PC-3 (cell line): Measurements from ENCODE around the gene TMEM255B. TPM values are rescaled to one million over a fixed set of nuclear protein-coding genes. Genes with fewer than 3 reads are reported as not detected.
A peak's percentile ranks its signal among the peaks of the same experiment; 100 is the strongest.

Experiments used
- ATAC-seq: fragments of 200-7000 bp; cut with Tn5 transposase; 2 replicates; pipeline ENCODE4 v1.9.1; 2020; ENCODE audit warnings: mild to moderate bottlenecking, moderate library complexity
- BruUV-seq: library from RNA; stranded (reverse); fragments of 400-500 nt; replicated peaks from 2 replicates; lab custom pipeline; 2021; lab: Mats Ljungman, UMichigan
- CTCF ChIA-PET: fragments of 300-600 bp; sonication (Branson Sonifier 250); formaldehyde crosslinking; loops from one replicate; lab custom pipeline; 2022; ENCODE audit warnings: antibody characterized with exemption; lab: Charles Lee
- POLR2A ChIA-PET: fragments of 300-600 bp; sonication (Branson Sonifier 250); formaldehyde crosslinking; loops from one replicate; lab custom pipeline; 2022; ENCODE audit warnings: antibody characterized with exemption; ENCODE audit not compliant: unreplicated experiment; lab: Charles Lee
- DNase-seq: peaks from one replicate; pipeline ENCODE4 v3.0.0-alpha.2; 2015
- H2AFZ ChIP-seq: fragments of 300-600 bp; sonication (generic); 2 replicates; pipeline ENCODE4 v1.6.0; 2016; ENCODE audit warnings: antibody characterized with exemption, low read length
- H3F3A ChIP-seq: fragments of 300-600 bp; sonication (generic); one replicate; pipeline ENCODE4 v1.6.0; 2017; ENCODE audit warnings: antibody characterized with exemption, low read length, control low read depth, mild to moderate bottlenecking; ENCODE audit not compliant: unreplicated experiment
- H3K27ac ChIP-seq: fragments of 300-600 bp; sonication (generic); 2 replicates; pipeline ENCODE4 v1.5.1; 2016; ENCODE audit warnings: mild to moderate bottlenecking, low read length
- H3K27me3 ChIP-seq: fragments of 300-600 bp; sonication (generic); 2 replicates; pipeline ENCODE4 v1.6.1; 2016; ENCODE audit warnings: low read length, mixed read lengths
- H3K36me3 ChIP-seq: fragments of 300-600 bp; sonication (generic); 2 replicates; pipeline ENCODE4 v1.6.1; 2016; ENCODE audit warnings: low read depth, mixed run types, low read length, mixed read lengths
- H3K4me1 ChIP-seq: fragments of 300-600 bp; sonication (generic); 2 replicates; pipeline ENCODE4 v1.5.1; 2016; ENCODE audit warnings: low read length; ENCODE audit not compliant: insufficient read depth
- H3K4me2 ChIP-seq: fragments of 300-600 bp; sonication (generic); 2 replicates; pipeline ENCODE4 v1.6.0; 2016; ENCODE audit warnings: low read length
- H3K4me3 ChIP-seq: fragments of 300-600 bp; sonication (generic); 2 replicates; pipeline ENCODE4 v1.5.1; 2016; ENCODE audit warnings: mild to moderate bottlenecking, low read length, mixed read lengths
- H3K79me2 ChIP-seq: fragments of 300-600 bp; sonication (generic); 2 replicates; pipeline ENCODE4 v1.6.1; 2017; ENCODE audit warnings: low read length, mixed read lengths
- H3K9ac ChIP-seq: fragments of 300-600 bp; sonication (generic); 2 replicates; pipeline ENCODE4 v1.6.0; 2016; ENCODE audit warnings: mild to moderate bottlenecking, low read length
- H3K9me2 ChIP-seq: fragments of 300-600 bp; sonication (generic); replicated peaks from 2 replicates; pipeline ENCODE4 v1.6.1; 2016; ENCODE audit warnings: mixed run types, low read length, mixed read lengths
- H3K9me3 ChIP-seq: fragments of 300-600 bp; sonication (generic); 2 replicates; pipeline ENCODE4 v1.6.1; 2016; ENCODE audit warnings: low read length, mixed read lengths
- H4K20me1 ChIP-seq: fragments of 300-600 bp; sonication (generic); 2 replicates; pipeline ENCODE4 v1.6.1; 2016; ENCODE audit warnings: low read length, mixed read lengths
- EZH2 ChIP-seq: fragments of 300-600 bp; sonication (generic); IDR thresholded peaks from one replicate; pipeline ENCODE4 v1.6.1; 2017; ENCODE audit warnings: antibody characterized with exemption, mild to moderate bottlenecking, low read length; ENCODE audit not compliant: unreplicated experiment
- EZH2phosphoT487 ChIP-seq: fragments of 300-600 bp; sonication (generic); IDR thresholded peaks from 2 replicates; pipeline ENCODE4 v1.6.1; 2018; ENCODE audit warnings: mild to moderate bottlenecking, antibody characterized with exemption, low read length, borderline replicate concordance
- intact Hi-C: fragments of 100-400 bp; cut with micrococcal nuclease; formaldehyde crosslinking; loops from 2 replicates; pipeline ENCODE4 v1.9.0; 2023
- total RNA-seq: library from RNA; depleted of rRNA; stranded (reverse); fragments of >200 nt; gene quantifications from 2 replicates; pipeline ENCODE4 v1.2.3, GENCODE V29; 2014
- TF ChIP-seq, protein P1 (sequence below): fragments of 300-600 bp; sonication (generic); conservative IDR thresholded peaks from 2 replicates; pipeline ENCODE4 v1.5.1; 2017; ENCODE audit warnings: antibody characterized with exemption, low read depth, mild to moderate bottlenecking, low read length

The TMEM255B gene
- total RNA-seq, 1 experiment from 2014 or later: 26.9 TPM

DNA sequence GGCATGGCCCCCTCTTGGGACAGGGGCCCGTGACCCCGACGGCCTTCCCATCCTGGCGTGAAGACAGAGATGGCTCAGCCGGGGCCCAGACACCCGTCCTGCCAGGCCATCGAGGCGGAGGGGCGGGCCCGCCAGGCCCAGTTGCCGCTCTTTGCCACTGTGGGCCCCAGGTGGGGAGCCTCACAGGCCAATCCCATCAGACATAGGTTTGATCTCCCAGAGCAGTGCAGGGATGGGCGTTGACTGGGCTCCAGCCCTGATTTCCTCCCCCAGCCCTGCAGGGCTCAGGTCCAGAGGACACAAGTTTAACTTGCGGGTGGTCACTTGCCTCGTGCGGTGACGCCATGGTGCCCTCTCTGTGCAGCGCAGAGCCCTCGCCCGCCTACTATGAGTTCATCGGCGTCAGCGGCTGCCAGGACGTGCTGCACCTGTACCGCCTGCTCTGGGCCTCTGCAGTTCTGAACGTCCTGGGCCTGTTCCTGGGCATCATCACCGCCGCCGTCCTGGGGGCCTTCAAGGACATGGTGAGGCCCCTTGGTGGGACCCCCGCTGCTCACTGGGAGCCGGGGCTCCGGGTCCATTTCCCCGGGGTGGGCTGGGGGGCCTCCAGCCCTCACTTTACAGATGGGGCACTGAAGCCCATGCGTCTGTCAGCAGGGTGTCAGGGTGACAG is 42.4 kb downstream of the TMEM255B start:
- CTCF ChIA-PET: no interaction called here
- Histone ChIP-seq H3K9me2 (no peaks in the 10 kb centered on the region), H4K20me1 (no peaks in the 10 kb centered on the region), H2AFZ (no peak overlapping the region), H3F3A (no peaks in the 10 kb centered on the region), H3K79me2 (no peaks in the 10 kb centered on the region), H3K9ac (no peak overlapping the region), H3K4me2 (no peak overlapping the region), H3K36me3 (no peaks in the 10 kb centered on the region), H3K27me3 (no peaks in the 10 kb centered on the region), H3K9me3 (no peaks in the 10 kb centered on the region), H3K4me1 (no peaks in the 10 kb centered on the region), H3K27ac (no peak overlapping the region), H3K4me3 (no peak overlapping the region)
- TF ChIP-seq, protein P1, sequence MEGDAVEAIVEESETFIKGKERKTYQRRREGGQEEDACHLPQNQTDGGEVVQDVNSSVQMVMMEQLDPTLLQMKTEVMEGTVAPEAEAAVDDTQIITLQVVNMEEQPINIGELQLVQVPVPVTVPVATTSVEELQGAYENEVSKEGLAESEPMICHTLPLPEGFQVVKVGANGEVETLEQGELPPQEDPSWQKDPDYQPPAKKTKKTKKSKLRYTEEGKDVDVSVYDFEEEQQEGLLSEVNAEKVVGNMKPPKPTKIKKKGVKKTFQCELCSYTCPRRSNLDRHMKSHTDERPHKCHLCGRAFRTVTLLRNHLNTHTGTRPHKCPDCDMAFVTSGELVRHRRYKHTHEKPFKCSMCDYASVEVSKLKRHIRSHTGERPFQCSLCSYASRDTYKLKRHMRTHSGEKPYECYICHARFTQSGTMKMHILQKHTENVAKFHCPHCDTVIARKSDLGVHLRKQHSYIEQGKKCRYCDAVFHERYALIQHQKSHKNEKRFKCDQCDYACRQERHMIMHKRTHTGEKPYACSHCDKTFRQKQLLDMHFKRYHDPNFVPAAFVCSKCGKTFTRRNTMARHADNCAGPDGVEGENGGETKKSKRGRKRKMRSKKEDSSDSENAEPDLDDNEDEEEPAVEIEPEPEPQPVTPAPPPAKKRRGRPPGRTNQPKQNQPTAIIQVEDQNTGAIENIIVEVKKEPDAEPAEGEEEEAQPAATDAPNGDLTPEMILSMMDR: no peak
- TF ChIP-seq EZH2: no peak
- no peak for TF ChIP-seq EZH2phosphoT487
- POLR2A ChIA-PET: no interaction called here
- intact Hi-C loops: no loop called here
- ATAC-seq (no peak), DNase-seq (no peak)
- no TSS peak for BruUV-seq

DNA sequence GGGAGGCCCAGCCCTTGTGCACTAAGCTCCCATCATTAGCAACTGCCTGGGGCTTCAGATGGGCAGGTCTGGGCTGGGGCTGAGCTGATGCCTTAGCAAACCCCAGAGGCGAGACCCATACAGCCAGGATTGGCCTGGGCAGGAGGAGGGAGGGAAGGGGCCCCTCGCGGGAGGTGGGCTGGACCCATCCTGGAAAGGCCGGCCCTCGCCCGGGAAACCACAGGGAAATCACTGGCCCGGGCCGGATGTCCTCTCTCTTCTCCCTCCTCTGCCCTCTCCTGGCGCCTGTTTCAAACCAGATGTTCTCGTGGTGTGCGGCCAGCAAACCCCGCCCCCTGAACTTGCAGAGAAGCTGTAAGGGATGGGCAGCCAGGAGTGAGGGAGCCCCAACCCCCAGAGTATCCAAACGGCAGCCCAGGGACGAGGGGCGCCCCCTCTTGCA is 43.1 kb downstream of the TMEM255B start:
- CTCF ChIA-PET: no interaction called here
- H4K20me1 ChIP-seq: no peaks in the 10 kb centered on the region
- DNase-seq (no peak), ATAC-seq (peak; percentile 58)
- H3K9me3 ChIP-seq: no peaks in the 10 kb centered on the region
- H3K27me3 ChIP-seq: no peaks in the 10 kb centered on the region
- POLR2A ChIA-PET: interaction anchor here (0.6 kb wide), 1 partner anchor 17 kb away, joined by 3 read pairs; no protein-coding TSS in a partner anchor
- H3K79me2 ChIP-seq: no peaks in the 10 kb centered on the region
- TF ChIP-seq, protein P1: no peak
- TF ChIP-seq EZH2phosphoT487 (no peak), EZH2 (no peak)
- intact Hi-C loops: no loop called here
- no peaks in the 10 kb centered on the region for H3K4me1 ChIP-seq
- H3K4me3 ChIP-seq: no peak overlapping the region
- no peaks in the 10 kb centered on the region for H3F3A ChIP-seq
- no peak overlapping the region for H2AFZ ChIP-seq
- H3K4me2 ChIP-seq: no peak overlapping the region
- no peak overlapping the region for H3K9ac ChIP-seq
- H3K9me2 ChIP-seq: no peaks in the 10 kb centered on the region
- no peak overlapping the region for H3K27ac ChIP-seq
- no peaks in the 10 kb centered on the region for H3K36me3 ChIP-seq
- no TSS peak for BruUV-seq

DNA sequence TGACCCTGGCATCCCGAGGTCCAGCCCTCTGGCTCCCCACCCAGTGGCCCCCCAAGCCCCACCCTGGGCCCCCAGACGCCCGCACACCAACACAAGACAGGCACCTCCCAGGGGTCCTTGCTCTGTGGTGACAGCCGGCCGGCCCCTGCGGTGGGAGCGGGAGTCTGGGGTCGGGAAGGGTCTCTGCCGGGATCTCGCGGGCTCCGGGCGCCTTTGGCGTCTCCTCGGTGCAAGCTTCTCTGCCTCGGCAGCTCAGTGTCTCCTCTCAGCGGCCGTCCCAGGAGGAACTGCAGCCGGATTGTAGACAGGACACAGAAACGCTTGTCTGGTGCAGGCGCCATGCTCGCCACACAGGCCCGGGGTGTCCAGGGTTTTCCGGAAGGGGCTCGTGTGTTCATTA is 43.7 kb downstream of the TMEM255B start:
- Histone ChIP-seq H3K9ac (no peak overlapping the region), H3K9me2 (no peaks in the 10 kb centered on the region), H3K4me3 (no peak overlapping the region), H3K27ac (no peak overlapping the region), H3F3A (no peaks in the 10 kb centered on the region), H3K4me2 (no peak overlapping the region), H2AFZ (no peak overlapping the region), H3K4me1 (no peaks in the 10 kb centered on the region), H3K9me3 (no peaks in the 10 kb centered on the region), H3K27me3 (no peaks in the 10 kb centered on the region), H4K20me1 (no peaks in the 10 kb centered on the region), H3K79me2 (no peaks in the 10 kb centered on the region), H3K36me3 (no peaks in the 10 kb centered on the region)
- no peak for DNase-seq
- ChIA-PET CTCF (no interaction called here), POLR2A (no interaction called here)
- no TSS peak for BruUV-seq
- no peak for TF ChIP-seq EZH2phosphoT487
- no peak for TF ChIP-seq EZH2
- TF ChIP-seq, protein P1: no peak
- no peak for ATAC-seq
- intact Hi-C loops: no loop called here
